ENCODE measurements around the gene A1BG.

GRCh38 chr19:58300620-58301019 is 52.7 kb downstream of the A1BG start:
- TF ChIP-seq, protein P1, sequence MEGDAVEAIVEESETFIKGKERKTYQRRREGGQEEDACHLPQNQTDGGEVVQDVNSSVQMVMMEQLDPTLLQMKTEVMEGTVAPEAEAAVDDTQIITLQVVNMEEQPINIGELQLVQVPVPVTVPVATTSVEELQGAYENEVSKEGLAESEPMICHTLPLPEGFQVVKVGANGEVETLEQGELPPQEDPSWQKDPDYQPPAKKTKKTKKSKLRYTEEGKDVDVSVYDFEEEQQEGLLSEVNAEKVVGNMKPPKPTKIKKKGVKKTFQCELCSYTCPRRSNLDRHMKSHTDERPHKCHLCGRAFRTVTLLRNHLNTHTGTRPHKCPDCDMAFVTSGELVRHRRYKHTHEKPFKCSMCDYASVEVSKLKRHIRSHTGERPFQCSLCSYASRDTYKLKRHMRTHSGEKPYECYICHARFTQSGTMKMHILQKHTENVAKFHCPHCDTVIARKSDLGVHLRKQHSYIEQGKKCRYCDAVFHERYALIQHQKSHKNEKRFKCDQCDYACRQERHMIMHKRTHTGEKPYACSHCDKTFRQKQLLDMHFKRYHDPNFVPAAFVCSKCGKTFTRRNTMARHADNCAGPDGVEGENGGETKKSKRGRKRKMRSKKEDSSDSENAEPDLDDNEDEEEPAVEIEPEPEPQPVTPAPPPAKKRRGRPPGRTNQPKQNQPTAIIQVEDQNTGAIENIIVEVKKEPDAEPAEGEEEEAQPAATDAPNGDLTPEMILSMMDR (tag by site-specific recombination; IDR thresholded peaks at IDR 0.05), result no peak
- TF ChIP-seq ZNF223 (tag by site-specific recombination; IDR thresholded peaks at IDR 0.05) (no peak), ZNF2 (tag by site-specific recombination; IDR thresholded peaks at IDR 0.05) (no peak), ZBTB26 (tag by site-specific recombination; optimal IDR thresholded peaks at IDR 0.05) (no peak), ZNF785 (tag by site-specific recombination; IDR thresholded peaks at IDR 0.05) (no peak), ZNF629 (tag by site-specific recombination; IDR thresholded peaks at IDR 0.05) (no peak), ZNF274 (IDR thresholded peaks at IDR 0.05; ENCODE audit: low read length) (no peak), ZNF274 (tag by site-specific recombination; IDR thresholded peaks at IDR 0.05; ENCODE audit: borderline replicate concordance) (no peak), EGR2 (tag by site-specific recombination; IDR thresholded peaks at IDR 0.05; ENCODE audit: low read depth) (no peak), PBX3 (CRISPR knock-in tag; IDR thresholded peaks at IDR 0.05) (no peak), PATZ1 (tag by site-specific recombination; IDR thresholded peaks at IDR 0.05) (no peak), ZEB2 (tag by site-specific recombination; IDR thresholded peaks at IDR 0.05) (no peak), ZNF394 (tag by site-specific recombination; IDR thresholded peaks at IDR 0.05; ENCODE audit: borderline replicate concordance) (no peak), ATF2 (tag by site-specific recombination; IDR thresholded peaks at IDR 0.05; ENCODE audit: low read depth) (no peak), ZNF707 (tag by site-specific recombination; IDR thresholded peaks at IDR 0.05) (no peak)

Data from HEK293 (cell line).